ENCODE data around the gene ADCY3.

DNA sequence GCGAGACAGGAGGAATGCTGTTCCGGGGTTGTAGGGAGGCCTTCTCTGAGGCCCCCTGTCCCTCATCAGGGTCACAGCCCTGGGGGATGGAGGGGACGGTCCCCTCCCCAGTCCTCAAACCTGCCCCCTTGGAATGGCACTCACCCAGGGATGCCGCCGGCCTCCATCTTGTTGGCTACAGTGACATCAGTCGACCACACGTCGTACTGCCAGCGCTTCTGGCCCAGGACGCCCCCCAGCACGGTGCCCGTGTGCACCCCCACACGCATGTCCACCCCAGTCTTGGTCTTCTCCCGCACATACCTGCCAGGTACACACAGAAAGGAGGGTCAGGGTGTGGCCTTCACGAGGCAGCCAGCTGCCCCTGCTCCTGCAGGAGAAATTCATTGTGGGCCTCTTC is 80.3 kb downstream of the ADCY3 start:
- TF ChIP-seq EP300 (IDR thresholded peaks at IDR 0.05; ENCODE audit: low read depth in 2 of 2, low read length in 2 of 2) (no peak), EP300 (CRISPR knock-in tag; IDR thresholded peaks at IDR 0.05; ENCODE audit: borderline replicate concordance) (no peak), NCOA2 (CRISPR knock-in tag; IDR thresholded peaks at IDR 0.05) (no peak), PHF20 (CRISPR knock-in tag; IDR thresholded peaks at IDR 0.05) (no peak), U2AF2 (IDR thresholded peaks at IDR 0.05; ENCODE audit: low read depth, low read length) (no peak)

Measured in HepG2 (cell line).